Brain microvascular endothelial cell (primary cell): ENCODE data around the gene PA2G4.

Experiments used
- DNase-seq: peaks from one replicate; pipeline ENCODE4 v3.0.0-alpha.2; 2020
- H3K27ac ChIP-seq: fragments of 250-450 bp; sonication (Bioruptor Pico); 2 replicates; pipeline ENCODE4 v1.5.1; 2020; ENCODE audit warnings: mild to moderate bottlenecking, moderate library complexity
- H3K27me3 ChIP-seq: fragments of 250-450 bp; sonication (Bioruptor Pico); replicated peaks from 2 replicates; pipeline ENCODE4 v1.5.1; 2020; ENCODE audit warnings: mild to moderate bottlenecking
- H3K36me3 ChIP-seq: fragments of 250-450 bp; sonication (Bioruptor Pico); replicated peaks from 2 replicates; pipeline ENCODE4 v1.5.1; 2020; ENCODE audit warnings: mild to moderate bottlenecking
- H3K4me3 ChIP-seq: 2 replicates; pipeline ENCODE4 v1.5.1; 2011; ENCODE audit warnings: low read depth, mild to moderate bottlenecking, control low read depth, low read length, moderate library complexity
- CTCF ChIP-seq: IDR thresholded peaks from 2 replicates; pipeline ENCODE4 v1.5.1; 2011; ENCODE audit warnings: low read depth, mild to moderate bottlenecking, moderate library complexity, low read length, control low read depth, inconsistent platforms; ENCODE audit errors: missing control alignments
- in situ Hi-C: cut with HindIII; loops from 2 replicates; pipeline ENCODE4 v1.10.0; 2017; ENCODE audit warnings: low sequenced_read_pairs, low pct_ligation_motif_present

Gene PA2G4

GRCh38 chr12:56129942-56130495 lies 25.7 kb downstream of the PA2G4 start:
- Histone ChIP-seq H3K36me3 (peaks cover 38% of the 10 kb centered on the region), H3K27me3 (no peaks in the 10 kb centered on the region), H3K27ac (no peak overlapping the region), H3K4me3 (no peak overlapping the region)
- no peak for TF ChIP-seq CTCF
- no peak for DNase-seq
- in situ Hi-C loops, result no loop called here

- peaks cover 38% of the 10 kb centered on the region for H3K36me3 ChIP-seq
Observed at GRCh38 chr12:56130876-56131275, 26.5 kb downstream of the PA2G4 start.

GRCh38 chr12:56134897-56135296 lies 30.5 kb downstream of the PA2G4 start:
- Histone ChIP-seq H3K36me3 (peaks cover 72% of the 10 kb centered on the region), H3K27me3 (no peaks in the 10 kb centered on the region), H3K4me3 (no peak overlapping the region), H3K27ac (no peak overlapping the region)
- no peak for TF ChIP-seq CTCF
- in situ Hi-C loops, result no loop called here
- no peak for DNase-seq

More at GRCh38 chr12:56130876-56131275, 26.5 kb downstream of the PA2G4 start:
- in situ Hi-C loops, result no loop called here
- no peak for DNase-seq
- no peaks in the 10 kb centered on the region for H3K27me3 ChIP-seq
- no peak for TF ChIP-seq CTCF
- H3K27ac ChIP-seq, result no peak overlapping the region
- no peak overlapping the region for H3K4me3 ChIP-seq

- peaks cover 72% of the 10 kb centered on the region for H3K36me3 ChIP-seq
- in situ Hi-C loops, result no loop called here
- no peak for TF ChIP-seq CTCF
- no peak overlapping the region for H3K4me3 ChIP-seq
- no peak for DNase-seq
- H3K27ac ChIP-seq, result no peak overlapping the region
- H3K27me3 ChIP-seq, result no peaks in the 10 kb centered on the region
Observed at GRCh38 chr12:56137853-56138571, 33.7 kb downstream of the PA2G4 start.

GRCh38 chr12:56141946-56142784 lies 37.8 kb downstream of the PA2G4 start:
- Histone ChIP-seq H3K27ac (no peak overlapping the region), H3K27me3 (no peaks in the 10 kb centered on the region), H3K4me3 (no peak overlapping the region), H3K36me3 (peaks cover 63% of the 10 kb centered on the region)
- in situ Hi-C loops, result no loop called here
- TF ChIP-seq CTCF, result no peak
- no peak for DNase-seq
